K562 (cell line): Measurements from ENCODE around the gene HIVEP3. TPM values are rescaled to one million over a fixed set of nuclear protein-coding genes. Genes with fewer than 3 reads are reported as not detected.

Experiments used
- ATAC-seq: fragments of 200-7000 bp; cut with Tn5 transposase; 3 replicates; pipeline ENCODE4 v1.9.1; 2020; ENCODE audit warnings: moderate library complexity
- BruUV-seq: library from RNA; stranded (reverse); fragments of 400-500 nt; replicated peaks from 2 replicates; lab custom pipeline; 2021; lab: Mats Ljungman, UMichigan
- CTCF ChIA-PET: fragments of 300-600 bp; formaldehyde crosslinking; extraction: SDS; loops from one replicate; lab custom pipeline; 2021; ENCODE audit warnings: low intra/inter-chr PET ratio; lab: Yijun Ruan, JAX
- POLR2A ChIA-PET: fragments of 300-600, 350-650 bp; sonication (Branson Sonifier 250); formaldehyde crosslinking; extraction: SDS; loops from one replicate; lab custom pipeline; 2021; ENCODE audit warnings: antibody characterized with exemption, inconsistent platforms; lab: Yijun Ruan, JAX
- DNase-seq, 4 experiments: peaks; one replicate each; pipeline versions ENCODE4 v3.0.0 to v3.0.0-alpha.2; 2011 to 2018; ENCODE audit warnings: low spot score in 3 of 4, mixed read lengths in 3 of 4; ENCODE audit errors: extremely low read depth in 1 of 4
- FAIRE-seq: peaks from 2 replicates; lab custom pipeline; 2011; peaks lifted over from hg19 to GRCh38; lab: Jason Lieb, UNC
- H2AFZ ChIP-seq: 2 replicates; pipeline ENCODE4 v1.6.0; 2011; ENCODE audit warnings: low read depth, low read length, control low read depth, inconsistent platforms
- H3K27ac ChIP-seq: fragments of 200-600 bp; 3 replicates; pipeline ENCODE4 v1.8.0; 2011; ENCODE audit warnings: low read depth, mild to moderate bottlenecking, control low read depth, inconsistent platforms, low read length, moderate library complexity, mixed read lengths; ENCODE audit errors: extremely low read depth
- H3K27me3 ChIP-seq, 2 experiments: fragments of 300-600 bp in 1 of 2; 2 replicates in 1 of 2; 3 replicates in 1 of 2; pipeline versions ENCODE4 v1.6.0 to v1.8.0; 2011; ENCODE audit warnings: inconsistent platforms in 2 of 2, low read length in 2 of 2, mild to moderate bottlenecking in 1 of 2, mixed read lengths in 1 of 2, moderate library complexity in 1 of 2; ENCODE audit not compliant: control insufficient read depth in 2 of 2, insufficient read depth in 2 of 2
- H3K36me3 ChIP-seq: fragments of 300-600 bp; 3 replicates; pipeline ENCODE4 v1.8.0; 2011; ENCODE audit warnings: mild to moderate bottlenecking, low read length, inconsistent platforms; ENCODE audit not compliant: control insufficient read depth, insufficient read depth
- H3K4me1 ChIP-seq, 2 experiments: fragments of 200-600 bp in 1 of 2; replicated peaks in 1 of 2; 2 replicates in 1 of 2; 3 replicates in 1 of 2; pipeline versions ENCODE4 v1.5.1 to v1.8.0; 2011; ENCODE audit warnings: inconsistent platforms in 2 of 2, low read length in 2 of 2, mild to moderate bottlenecking in 1 of 2, mixed read lengths in 1 of 2, moderate library complexity in 1 of 2; ENCODE audit not compliant: control insufficient read depth in 2 of 2, insufficient read depth in 2 of 2
- H3K4me2 ChIP-seq: 2 replicates; pipeline ENCODE4 v1.6.1; 2011; ENCODE audit warnings: low read length, control low read depth, inconsistent platforms, mixed read lengths; ENCODE audit not compliant: insufficient read depth
- H3K4me3 ChIP-seq: fragments of 200-600 bp; sonication (generic), shearing (Covaris generic); 2 replicates; pipeline ENCODE4 v1.5.1; 2016; ENCODE audit warnings: control low read depth, inconsistent platforms
- H3K79me2 ChIP-seq: fragments of 200-600 bp; 3 replicates; pipeline ENCODE4 v1.8.0; 2011; ENCODE audit warnings: low read length, inconsistent platforms; ENCODE audit not compliant: control insufficient read depth, insufficient read depth
- H3K9ac ChIP-seq, 2 experiments: 2 replicates each; pipeline versions ENCODE4 v1.6.0 to v1.6.1; 2011; ENCODE audit warnings: low read depth in 2 of 2, low read length in 2 of 2, control low read depth in 1 of 2, inconsistent platforms in 1 of 2, mild to moderate bottlenecking in 1 of 2, mixed read lengths in 1 of 2; ENCODE audit not compliant: insufficient read depth in 1 of 2
- H3K9me1 ChIP-seq: one replicate; pipeline ENCODE4 v1.6.0; 2011; ENCODE audit warnings: inconsistent platforms, mild to moderate bottlenecking, low read length, moderate library complexity; ENCODE audit not compliant: control insufficient read depth, insufficient read depth
- H3K9me3 ChIP-seq: replicated peaks from 2 replicates; pipeline ENCODE4 v1.5.1; 2011; ENCODE audit warnings: low read depth, low read length, inconsistent platforms; ENCODE audit not compliant: control insufficient read depth, insufficient read depth
- H4K20me1 ChIP-seq: replicated peaks from 2 replicates; pipeline ENCODE4 v1.6.1; 2011; ENCODE audit warnings: low read length, inconsistent platforms, mixed read lengths; ENCODE audit not compliant: control insufficient read depth, insufficient read depth
- BCL6 ChIP-seq: fragments of 250-450 bp; sonication (Bioruptor Pico); IDR thresholded peaks from 2 replicates; pipeline ENCODE4 v1.4.0; 2020
- GABPB2 ChIP-seq: fragments of 250-450 bp; sonication (Bioruptor Pico); conservative IDR thresholded peaks from 2 replicates; pipeline ENCODE4 v1.5.1; 2021; ENCODE audit warnings: mild to moderate bottlenecking
- HNRNPLL ChIP-seq: fragments of 200-400 bp; formaldehyde crosslinking; IDR thresholded peaks from 2 replicates; pipeline ENCODE4 v1.6.1; 2017; ENCODE audit warnings: low read length, low read depth, mild to moderate bottlenecking; ENCODE audit not compliant: poor library complexity, severe bottlenecking
- KLF1 ChIP-seq: fragments of 450-650 bp; IDR thresholded peaks from 2 replicates; pipeline ENCODE4 v1.6.1; 2016; ENCODE audit warnings: missing genetic modification characterization, missing compliant biosample characterization
- MYBL2 ChIP-seq, 2 experiments: fragments of 450-650 bp in 1 of 2; sonication (generic) in 1 of 2; formaldehyde crosslinking in 1 of 2; IDR thresholded peaks; 2 replicates each; pipeline versions ENCODE4 v1.6.1 to v1.8.1; 2017 to 2022; ENCODE audit warnings: borderline replicate concordance in 1 of 2, inconsistent platforms in 1 of 2, low read depth in 1 of 2, mild to moderate bottlenecking in 1 of 2, missing genetic modification reagents in 1 of 2, moderate library complexity in 1 of 2
- PHF8 ChIP-seq: fragments of 200-600 bp; sonication (generic); IDR thresholded peaks from 2 replicates; pipeline ENCODE4 v1.6.1; 2012; ENCODE audit warnings: mixed run types, mild to moderate bottlenecking, inconsistent platforms, low read length, moderate library complexity, borderline replicate concordance
- SMAD4 ChIP-seq: fragments of 250-450 bp; sonication (Bioruptor Pico); conservative IDR thresholded peaks from 2 replicates; pipeline ENCODE4 v1.8.0; 2021; ENCODE audit warnings: inconsistent platforms, mild to moderate bottlenecking, moderate library complexity
- SMARCC2 ChIP-seq: fragments of 450-650 bp; IDR thresholded peaks from 2 replicates; pipeline ENCODE4 v1.6.1; 2017; ENCODE audit warnings: antibody characterized with exemption, moderate library complexity, mild to moderate bottlenecking, low read depth
- ZNF174 ChIP-seq: fragments of 250-450 bp; sonication (Bioruptor Pico); IDR thresholded peaks from 2 replicates; pipeline ENCODE4 v1.4.0; 2020; ENCODE audit warnings: mild to moderate bottlenecking
- ZNF224 ChIP-seq: sonication (generic); formaldehyde crosslinking; IDR thresholded peaks from 2 replicates; pipeline ENCODE4 v1.8.0; 2022; ENCODE audit warnings: mild to moderate bottlenecking, missing genetic modification reagents
- ZNF24 ChIP-seq: fragments of 450-650 bp; IDR thresholded peaks from 2 replicates; pipeline ENCODE4 v1.6.1; 2016
- ZNF436 ChIP-seq: fragments of 250-450, 450-650 bp; sonication (Bioruptor Pico); formaldehyde crosslinking; IDR thresholded peaks from 2 replicates; pipeline ENCODE4 v1.7.0; 2020; ENCODE audit warnings: mild to moderate bottlenecking
- ZNF644 ChIP-seq: fragments of 200-800 bp; sonication (Bioruptor generic); IDR thresholded peaks from 2 replicates; pipeline ENCODE4 v1.6.1; 2016; ENCODE audit warnings: low read depth, missing genetic modification characterization, missing compliant biosample characterization
- WGBS: fragments of 100-300 bp; shearing (Covaris generic); methylation state at CpG from one replicate; pipeline ENCODE4 v1.1.6; 2016; ENCODE audit warnings: low coverage, mixed read lengths; ENCODE audit not compliant: insufficient coverage; ENCODE audit errors: missing lambda C conversion rate; 5-methylcytosine and 5-hydroxymethylcytosine counted together
- in situ Hi-C: fragments of 300-500 bp; cut with MboI; formaldehyde crosslinking; loops from 4 replicates; pipeline ENCODE4 v1.15.0; 2018; ENCODE audit warnings: inconsistent platforms, mixed read lengths
- intact Hi-C: fragments of 100-400 bp; cut with micrococcal nuclease; formaldehyde crosslinking; loops from 2 replicates; pipeline ENCODE4 v1.14.2; 2022
- polyA plus RNA-seq, 8 experiments: library from polyadenylated mRNA; depleted of rRNA in 4 of 8; stranded (reverse) in 5 of 8; unstranded in 3 of 8; fragments of >200 nt; fragmentation: Nextera tagmentation in 2 of 8; fragmentation: Illumina TruSeq in 1 of 8; extraction: Ambion mirVana in 2 of 8; extraction: Trizol in 1 of 8; gene quantifications; 2 replicates each; pipeline versions ENCODE4 v1.2.1 to v1.2.3, GENCODE V29; 2011 to 2014; ENCODE audit warnings: inconsistent platforms in 1 of 8, missing spikeins in 1 of 8
- total RNA-seq, 7 experiments: library from RNA; depleted of rRNA in 6 of 7; stranded (reverse); fragments of >200 nt in 6 of 7; fragmentation: Illumina TruSeq in 2 of 7; extraction: Trizol in 2 of 7; gene quantifications; 2 replicates each; pipeline versions ENCODE4 v1.2.1 to v1.2.3, GENCODE V29; 2011 to 2021; ENCODE audit warnings: low replicate concordance in 1 of 7
- TF ChIP-seq, protein P1 (sequence below), 2 experiments: fragments of 450-650 bp; IDR thresholded peaks; 2 replicates each; pipeline ENCODE4 v1.6.1; 2016
- TF ChIP-seq, protein P2 (sequence below): sonication (generic); formaldehyde crosslinking; IDR thresholded peaks from 2 replicates; pipeline ENCODE4 v1.8.0; 2022; ENCODE audit warnings: missing genetic modification reagents, mild to moderate bottlenecking, borderline replicate concordance
- TF ChIP-seq, protein P3 (sequence below): fragments of 450-650 bp; formaldehyde crosslinking; IDR thresholded peaks from 2 replicates; pipeline ENCODE4 v1.4.0; 2022; ENCODE audit warnings: missing genetic modification characterization

Gene HIVEP3
- total and polyA plus RNA-seq, 9 of the 15 experiments (the other 6 are each of a cell fraction or from before 2014, with no cell fraction given): 0.09 to 0.58 (median 0.34) TPM; not detected in 1

DNA sequence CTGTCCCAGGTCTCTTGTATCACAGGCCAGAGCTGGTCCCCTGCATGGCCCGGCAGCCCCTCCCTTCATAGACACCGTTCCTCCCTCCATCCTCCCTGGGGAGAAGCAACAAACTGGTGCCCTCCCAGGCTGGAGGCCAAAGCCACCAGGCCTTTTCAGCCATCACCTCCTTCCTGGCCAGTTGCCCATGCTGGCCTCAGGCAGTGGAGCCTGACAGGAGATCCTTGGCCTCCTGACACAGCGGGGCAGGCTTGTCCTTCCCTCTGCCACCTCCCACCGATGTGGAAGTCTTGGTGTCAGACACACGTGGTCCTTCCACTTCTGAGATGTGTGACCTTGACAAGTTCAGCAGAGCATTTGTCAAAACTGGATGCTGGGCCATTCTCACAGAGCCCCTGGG, 206.0 kb downstream of the HIVEP3 start (continued):
- TF ChIP-seq ZNF174 (CRISPR knock-in tag) (no peak), SMARCC2 (no peak)
- TF ChIP-seq, protein P1, sequence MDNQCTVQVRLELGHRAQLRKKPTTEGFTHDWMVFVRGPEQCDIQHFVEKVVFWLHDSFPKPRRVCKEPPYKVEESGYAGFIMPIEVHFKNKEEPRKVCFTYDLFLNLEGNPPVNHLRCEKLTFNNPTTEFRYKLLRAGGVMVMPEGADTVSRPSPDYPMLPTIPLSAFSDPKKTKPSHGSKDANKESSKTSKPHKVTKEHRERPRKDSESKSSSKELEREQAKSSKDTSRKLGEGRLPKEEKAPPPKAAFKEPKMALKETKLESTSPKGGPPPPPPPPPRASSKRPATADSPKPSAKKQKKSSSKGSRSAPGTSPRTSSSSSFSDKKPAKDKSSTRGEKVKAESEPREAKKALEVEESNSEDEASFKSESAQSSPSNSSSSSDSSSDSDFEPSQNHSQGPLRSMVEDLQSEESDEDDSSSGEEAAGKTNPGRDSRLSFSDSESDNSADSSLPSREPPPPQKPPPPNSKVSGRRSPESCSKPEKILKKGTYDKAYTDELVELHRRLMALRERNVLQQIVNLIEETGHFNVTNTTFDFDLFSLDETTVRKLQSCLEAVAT (IDR thresholded peaks at IDR 0.05): no peak

DNA sequence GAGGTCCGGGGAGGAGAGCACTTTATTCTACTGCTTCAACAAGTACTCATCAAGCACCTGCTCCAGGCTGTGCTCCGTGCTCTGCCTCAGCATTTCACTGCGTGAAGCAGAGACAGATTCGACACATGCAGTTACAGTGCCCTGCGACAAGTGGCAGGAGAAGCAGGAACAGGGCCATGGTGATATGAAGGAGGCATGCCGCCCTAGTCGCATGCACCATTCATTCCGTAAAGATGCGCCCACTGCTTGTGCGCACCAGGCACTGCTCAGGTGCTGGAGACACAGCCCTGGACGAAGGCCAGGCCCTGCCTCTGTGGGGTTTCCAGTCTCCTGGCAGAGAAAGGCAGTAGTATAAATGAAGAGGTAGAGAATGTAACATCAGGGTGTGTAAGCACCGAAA, 206.6 kb downstream of the HIVEP3 start:
- intact Hi-C loops (no loop called here), in situ Hi-C loops (no loop called here)
- POLR2A ChIA-PET: no interaction called here
- Histone ChIP-seq H3K27me3 (peaks cover 10 to 63% of the 10 kb centered on the region in 2 experiments; a peak in 4 of 5 replicates), H3K9ac (no peak overlapping the region), H3K9me1 (no peaks in the 10 kb centered on the region), H3K27ac (no peak overlapping the region), H3K4me3 (no peak overlapping the region), H2AFZ (no peak overlapping the region), H3K4me1 (no peaks in the 10 kb centered on the region; a peak in 1 of 5 replicates), H3K9me3 (no peaks in the 10 kb centered on the region), H4K20me1 (peaks cover 5% of the 10 kb centered on the region), H3K79me2 (no peaks in the 10 kb centered on the region), H3K36me3 (no peaks in the 10 kb centered on the region), H3K4me2 (no peak overlapping the region)
- WGBS: 4% methylated on average over 12 of the region's 12 CpGs
- CTCF ChIA-PET: no interaction called here
- no peak for FAIRE-seq
- no TSS peak for BruUV-seq
- TF ChIP-seq HNRNPLL (no peak), SMAD4 (CRISPR knock-in tag) (no peak), ZNF24 (no peak), MYBL2 (IDR thresholded peaks at IDR 0.05; ENCODE audit: low read depth) (no peak), MYBL2 (CRISPR knock-in tag; IDR thresholded peaks at IDR 0.05; ENCODE audit: borderline replicate concordance) (no peak), ZNF436 (CRISPR knock-in tag) (no peak), BCL6 (no peak), ZNF224 (CRISPR knock-in tag) (no peak), KLF1 (tag) (no peak), GABPB2 (no peak), PHF8 (no peak), ZNF644 (tag) (no peak)
- TF ChIP-seq, protein P2, sequence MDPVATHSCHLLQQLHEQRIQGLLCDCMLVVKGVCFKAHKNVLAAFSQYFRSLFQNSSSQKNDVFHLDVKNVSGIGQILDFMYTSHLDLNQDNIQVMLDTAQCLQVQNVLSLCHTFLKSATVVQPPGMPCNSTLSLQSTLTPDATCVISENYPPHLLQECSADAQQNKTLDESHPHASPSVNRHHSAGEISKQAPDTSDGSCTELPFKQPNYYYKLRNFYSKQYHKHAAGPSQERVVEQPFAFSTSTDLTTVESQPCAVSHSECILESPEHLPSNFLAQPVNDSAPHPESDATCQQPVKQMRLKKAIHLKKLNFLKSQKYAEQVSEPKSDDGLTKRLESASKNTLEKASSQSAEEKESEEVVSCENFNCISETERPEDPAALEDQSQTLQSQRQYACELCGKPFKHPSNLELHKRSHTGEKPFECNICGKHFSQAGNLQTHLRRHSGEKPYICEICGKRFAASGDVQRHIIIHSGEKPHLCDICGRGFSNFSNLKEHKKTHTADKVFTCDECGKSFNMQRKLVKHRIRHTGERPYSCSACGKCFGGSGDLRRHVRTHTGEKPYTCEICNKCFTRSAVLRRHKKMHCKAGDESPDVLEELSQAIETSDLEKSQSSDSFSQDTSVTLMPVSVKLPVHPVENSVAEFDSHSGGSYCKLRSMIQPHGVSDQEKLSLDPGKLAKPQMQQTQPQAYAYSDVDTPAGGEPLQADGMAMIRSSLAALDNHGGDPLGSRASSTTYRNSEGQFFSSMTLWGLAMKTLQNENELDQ (CRISPR knock-in tag): no peak
- TF ChIP-seq, protein P3, sequence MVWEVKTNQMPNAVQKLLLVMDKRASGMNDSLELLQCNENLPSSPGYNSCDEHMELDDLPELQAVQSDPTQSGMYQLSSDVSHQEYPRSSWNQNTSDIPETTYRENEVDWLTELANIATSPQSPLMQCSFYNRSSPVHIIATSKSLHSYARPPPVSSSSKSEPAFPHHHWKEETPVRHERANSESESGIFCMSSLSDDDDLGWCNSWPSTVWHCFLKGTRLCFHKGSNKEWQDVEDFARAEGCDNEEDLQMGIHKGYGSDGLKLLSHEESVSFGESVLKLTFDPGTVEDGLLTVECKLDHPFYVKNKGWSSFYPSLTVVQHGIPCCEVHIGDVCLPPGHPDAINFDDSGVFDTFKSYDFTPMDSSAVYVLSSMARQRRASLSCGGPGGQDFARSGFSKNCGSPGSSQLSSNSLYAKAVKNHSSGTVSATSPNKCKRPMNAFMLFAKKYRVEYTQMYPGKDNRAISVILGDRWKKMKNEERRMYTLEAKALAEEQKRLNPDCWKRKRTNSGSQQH (CRISPR knock-in tag): no peak
- ATAC-seq: no peak
- DNase-seq: no peak
